ENCODE data around the gene LHX3. TPM values are rescaled to one million over a fixed set of nuclear protein-coding genes. Genes with fewer than 3 reads are reported as not detected.
"Not testable (repeated sequence)": the region's sequence is repeated elsewhere in the genome, so short reads cannot be mapped to it uniquely, and the experiment has no call there.

Gene LHX3
- polyA plus RNA-seq, 3 donors from 2014 or later = not detected

DNA sequence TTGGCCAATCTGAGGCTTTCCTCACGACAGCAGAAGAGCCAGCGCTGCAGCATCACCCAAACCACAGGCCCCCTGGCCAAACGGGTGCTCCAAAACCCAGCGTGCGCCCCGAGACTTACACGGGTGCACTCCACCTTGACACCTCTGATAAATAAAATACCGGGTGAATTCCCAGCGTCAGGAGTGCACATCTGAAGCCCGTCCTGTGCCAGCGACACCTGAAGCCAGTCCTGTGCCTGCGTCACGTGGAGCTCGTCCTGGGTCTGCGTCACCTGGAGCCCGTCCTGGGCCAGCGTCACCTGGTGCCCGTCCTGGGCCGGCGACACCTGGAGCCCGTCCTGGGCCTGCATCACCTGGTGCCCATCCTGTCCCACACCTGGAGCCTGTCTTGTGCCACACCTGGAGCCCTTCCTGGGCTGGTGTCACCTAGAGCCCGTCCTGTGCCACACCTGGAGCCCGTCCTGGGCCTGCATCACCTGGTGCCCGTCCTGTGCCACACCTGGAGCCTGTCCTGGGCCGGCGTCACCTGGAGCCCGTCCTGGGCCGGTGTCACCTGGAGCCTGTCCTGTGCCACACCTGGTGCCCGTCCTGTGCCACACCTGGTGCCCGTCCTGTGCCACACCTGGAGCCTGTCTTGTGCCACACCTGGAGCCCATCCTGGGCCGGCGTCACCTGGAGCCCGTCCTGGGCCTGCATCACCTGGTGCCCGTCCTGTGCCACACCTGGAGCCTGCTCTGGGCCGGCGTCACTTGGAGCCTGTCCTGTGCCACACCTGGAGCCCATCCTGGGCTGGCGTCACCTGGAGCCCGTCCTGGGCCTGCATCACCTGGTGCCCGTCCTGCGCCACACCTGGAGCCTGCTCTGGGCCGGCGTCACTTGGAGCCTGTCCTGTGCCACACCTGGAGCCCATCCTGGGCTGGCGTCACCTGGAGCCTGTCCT is 31.8 kb upstream of the LHX3 start:
- H3K36me3 Mint-ChIP-seq; H3K27ac Mint-ChIP-seq; H3K4me3 Mint-ChIP-seq; H3K9me3 Mint-ChIP-seq; DNase-seq; H3K27me3 Mint-ChIP-seq (ENCODE audit: low read depth in 3 of 3): not testable (repeated sequence)
- H3K4me1 Mint-ChIP-seq = peaks cover 21 to 22% of the 10 kb centered on the region in 2 donors

- no peak overlapping the region for H3K4me3 Mint-ChIP-seq
Measured at GRCh38 chr9:136235709-136236455, 31.0 kb upstream of the LHX3 start.

GRCh38 chr9:136235171-136235570 is 30.2 kb upstream of the LHX3 start:
- Mint-ChIP-seq H3K36me3 (peaks cover 0 to 6% (median 3%) of the 10 kb centered on the region in 3 donors), H3K4me3 (no peak overlapping the region), H3K4me1 (peaks cover 14 to 19% of the 10 kb centered on the region in 2 donors), H3K27ac (no peak overlapping the region), H3K9me3 (no peaks in the 10 kb centered on the region), H3K27me3 (ENCODE audit: low read depth in 3 of 3) (peaks cover 0 to 2% (median 0%) of the 10 kb centered on the region in 3 donors)
- DNase-seq = no peak

More at GRCh38 chr9:136235709-136236455, 31.0 kb upstream of the LHX3 start:
- Mint-ChIP-seq H3K9me3 (no peaks in the 10 kb centered on the region), H3K4me1 (peaks cover 14 to 19% of the 10 kb centered on the region in 2 donors), H3K27ac (no peak overlapping the region), H3K36me3 (peaks cover 0 to 6% (median 3%) of the 10 kb centered on the region in 3 donors), H3K27me3 (ENCODE audit: low read depth in 3 of 3) (peaks cover 0 to 2% (median 0%) of the 10 kb centered on the region in 3 donors)
- DNase-seq = no peak

DNA sequence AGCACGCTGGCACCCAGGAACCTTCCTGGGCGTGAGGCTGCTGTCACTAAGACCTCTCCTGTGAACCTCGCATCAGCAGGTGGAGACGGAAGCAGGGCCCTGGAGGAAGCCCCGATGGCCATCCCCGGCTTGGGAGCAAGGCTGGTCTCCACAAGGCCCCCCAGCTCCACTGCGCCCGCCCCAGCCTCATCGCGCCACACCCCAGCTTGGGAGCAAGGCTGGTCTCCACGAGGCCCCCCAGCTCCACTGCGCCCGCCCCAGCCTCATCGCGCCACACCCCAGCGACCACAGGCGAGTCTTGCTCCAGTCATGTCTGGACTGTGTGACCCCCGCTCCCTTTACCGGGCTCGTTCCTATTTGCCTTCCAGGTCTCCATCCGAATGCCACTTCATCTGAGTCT is 29.7 kb upstream of the LHX3 start:
- H3K4me1 Mint-ChIP-seq = peaks cover 14 to 19% of the 10 kb centered on the region in 2 donors
- H3K4me3 Mint-ChIP-seq = no peak overlapping the region

GRCh38 chr9:136233868-136234267 is 28.9 kb upstream of the LHX3 start:
- H3K4me3 Mint-ChIP-seq = no peak overlapping the region
- peak overlapping the region in 1 of 6 donors; percentile 14 for H3K27ac Mint-ChIP-seq
- H3K27me3 Mint-ChIP-seq (ENCODE audit: low read depth in 3 of 3) = peaks cover 0 to 5% (median 0%) of the 10 kb centered on the region in 3 donors
- peaks cover 13 to 14% of the 10 kb centered on the region in 2 donors for H3K4me1 Mint-ChIP-seq
- no peak for DNase-seq
- no peaks in the 10 kb centered on the region for H3K9me3 Mint-ChIP-seq
- H3K36me3 Mint-ChIP-seq = peaks cover 0 to 6% (median 3%) of the 10 kb centered on the region in 3 donors

More for the DNA sequence above, 29.7 kb upstream of the LHX3 start:
- Mint-ChIP-seq H3K27ac (peak overlapping the region in 1 of 6 donors; percentile 40), H3K27me3 (ENCODE audit: low read depth in 3 of 3) (peaks cover 0 to 5% (median 0%) of the 10 kb centered on the region in 3 donors), H3K9me3 (no peaks in the 10 kb centered on the region), H3K36me3 (peaks cover 0 to 6% (median 3%) of the 10 kb centered on the region in 3 donors)
- no peak for DNase-seq

DNA sequence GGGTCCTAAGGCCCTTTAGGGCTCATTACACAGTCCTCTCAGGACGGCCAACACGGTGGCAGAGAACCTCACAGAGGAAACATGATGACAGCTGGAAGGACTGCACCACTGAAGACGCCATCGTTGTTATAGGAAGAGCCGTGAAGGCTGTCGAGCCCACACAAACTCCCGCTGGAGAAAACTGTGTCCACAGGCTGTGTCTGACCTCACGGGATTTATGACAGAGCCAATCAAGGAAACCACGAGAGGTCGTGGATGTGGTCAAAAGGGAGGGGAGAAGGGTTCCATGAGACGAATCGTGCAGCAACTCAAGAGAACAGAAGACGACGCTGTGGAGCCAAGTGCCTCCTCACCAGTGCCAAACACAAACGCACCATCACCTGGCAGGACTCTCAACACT is 28.5 kb upstream of the LHX3 start:
- peaks cover 0 to 6% (median 3%) of the 10 kb centered on the region in 3 donors for H3K36me3 Mint-ChIP-seq
- DNase-seq = no peak
- peak overlapping the region in 3 of 6 donors; percentile 14 to 71 (median 32) for H3K27ac Mint-ChIP-seq
- no peaks in the 10 kb centered on the region for H3K9me3 Mint-ChIP-seq
- H3K4me3 Mint-ChIP-seq = no peak overlapping the region
- H3K4me1 Mint-ChIP-seq = peaks cover 15 to 19% of the 10 kb centered on the region in 2 donors
- peaks cover 0 to 5% (median 0%) of the 10 kb centered on the region in 3 donors for H3K27me3 Mint-ChIP-seq (ENCODE audit: low read depth in 3 of 3)

DNA sequence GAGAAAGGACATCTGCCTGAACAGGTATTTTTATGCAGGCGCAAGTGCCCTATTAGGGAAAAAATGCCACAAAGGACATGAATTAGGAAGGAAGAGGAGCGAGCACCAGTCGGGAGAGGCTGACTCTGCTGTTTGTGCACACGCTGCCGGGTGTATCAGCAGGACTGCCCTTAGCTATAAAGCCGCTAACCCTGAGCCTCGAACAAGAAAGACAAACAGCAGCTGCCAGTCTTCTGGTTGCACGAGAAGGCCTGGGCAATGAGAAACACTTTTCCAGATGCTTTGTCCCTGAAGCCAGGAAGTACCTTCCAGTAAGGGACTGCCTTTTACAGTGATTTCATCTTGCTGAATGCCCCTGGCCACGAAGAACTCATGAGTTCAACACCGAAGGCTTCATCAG is 28.0 kb upstream of the LHX3 start:
- Mint-ChIP-seq H3K27ac (peak overlapping the region in 1 of 6 donors; percentile 71), H3K9me3 (no peaks in the 10 kb centered on the region), H3K4me1 (peaks cover 15 to 20% of the 10 kb centered on the region in 2 donors), H3K27me3 (ENCODE audit: low read depth in 3 of 3) (peaks cover 0 to 5% (median 0%) of the 10 kb centered on the region in 3 donors), H3K4me3 (no peak overlapping the region), H3K36me3 (peaks cover 0 to 6% (median 3%) of the 10 kb centered on the region in 3 donors)
- no peak for DNase-seq

GRCh38 chr9:136231478-136232297 is 26.8 kb upstream of the LHX3 start:
- no peak for DNase-seq
- Mint-ChIP-seq H3K36me3 (peaks cover 0 to 6% (median 3%) of the 10 kb centered on the region in 3 donors), H3K4me3 (no peak overlapping the region), H3K9me3 (no peaks in the 10 kb centered on the region), H3K27ac (no peak overlapping the region), H3K4me1 (peaks cover 16 to 20% of the 10 kb centered on the region in 2 donors), H3K27me3 (ENCODE audit: low read depth in 3 of 3) (peaks cover 0 to 5% (median 2%) of the 10 kb centered on the region in 3 donors)

GRCh38 chr9:136230773-136231172 is 25.8 kb upstream of the LHX3 start:
- DNase-seq = no peak
- peaks cover 0 to 6% (median 3%) of the 10 kb centered on the region in 3 donors for H3K36me3 Mint-ChIP-seq
- H3K4me1 Mint-ChIP-seq = peaks cover 18 to 22% of the 10 kb centered on the region in 2 donors
- H3K4me3 Mint-ChIP-seq = no peak overlapping the region
- peaks cover 0 to 6% (median 4%) of the 10 kb centered on the region in 3 donors for H3K27me3 Mint-ChIP-seq (ENCODE audit: low read depth in 3 of 3)
- H3K27ac Mint-ChIP-seq = no peak overlapping the region
- H3K9me3 Mint-ChIP-seq = no peaks in the 10 kb centered on the region

GRCh38 chr9:136230365-136230764 is 25.4 kb upstream of the LHX3 start:
- H3K36me3 Mint-ChIP-seq = peaks cover 0 to 6% (median 3%) of the 10 kb centered on the region in 3 donors
- H3K4me3 Mint-ChIP-seq = no peak overlapping the region
- no peaks in the 10 kb centered on the region for H3K9me3 Mint-ChIP-seq
- no peak overlapping the region for H3K27ac Mint-ChIP-seq
- peaks cover 0 to 7% (median 6%) of the 10 kb centered on the region in 3 donors for H3K27me3 Mint-ChIP-seq (ENCODE audit: low read depth in 3 of 3)
- H3K4me1 Mint-ChIP-seq = peaks cover 22 to 26% of the 10 kb centered on the region in 2 donors
- DNase-seq = no peak

- no peak for DNase-seq
- H3K4me1 Mint-ChIP-seq = peaks cover 25 to 33% of the 10 kb centered on the region in 2 donors
- H3K27me3 Mint-ChIP-seq (ENCODE audit: low read depth in 3 of 3) = peaks cover 0 to 8% (median 7%) of the 10 kb centered on the region in 3 donors
- no peaks in the 10 kb centered on the region for H3K9me3 Mint-ChIP-seq
- H3K4me3 Mint-ChIP-seq = no peak overlapping the region
- H3K27ac Mint-ChIP-seq = peak overlapping the region in 2 of 6 donors; percentile 24 to 56
- peaks cover 0 to 6% (median 6%) of the 10 kb centered on the region in 3 donors for H3K36me3 Mint-ChIP-seq
Measured at GRCh38 chr9:136229096-136230065, 24.5 kb upstream of the LHX3 start.

Measured in immature natural killer cell (primary cell).